ENCODE measurements around the gene AARS2.

DNA sequence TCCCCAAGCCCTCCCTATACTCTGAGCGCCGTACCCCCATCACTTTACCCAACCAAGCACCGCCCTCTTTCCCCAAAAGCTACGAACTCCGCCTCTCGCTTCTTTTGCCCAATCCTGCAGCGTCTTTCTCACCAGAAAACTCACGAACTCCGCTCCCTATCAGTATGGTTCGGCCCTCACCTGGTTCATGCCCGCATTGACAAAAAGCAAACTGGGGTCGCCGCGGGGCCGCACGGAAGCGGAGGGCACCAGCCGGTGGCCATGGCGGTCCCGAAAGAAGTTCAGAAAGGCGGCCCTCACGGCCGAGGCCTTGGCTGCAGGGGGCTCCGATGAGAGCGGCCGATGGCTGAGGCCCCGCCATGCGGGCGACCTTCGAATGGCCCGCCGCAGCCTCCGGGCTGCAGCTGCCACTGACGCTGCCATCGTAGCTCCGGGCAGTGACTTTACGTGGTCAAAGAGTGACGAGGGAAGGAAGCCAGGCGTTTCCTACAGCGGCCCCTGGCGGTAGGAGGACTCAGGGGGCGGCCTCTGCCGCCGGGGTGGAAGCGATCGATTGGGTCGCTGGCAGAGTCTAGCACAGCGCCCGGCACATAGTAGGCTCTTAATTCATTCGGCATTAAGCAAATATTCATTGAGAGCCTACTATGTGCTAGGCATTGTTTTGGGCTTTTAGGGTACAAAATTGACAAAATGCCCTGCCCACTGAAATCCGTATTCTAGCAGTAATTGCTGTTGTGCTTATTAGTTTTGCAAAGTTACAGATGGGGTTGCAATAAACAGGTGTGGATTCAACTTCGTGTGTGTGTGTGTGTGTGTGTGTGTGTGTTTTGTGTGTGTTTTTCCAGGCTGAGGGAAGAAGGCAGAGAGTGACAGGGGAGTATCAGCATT, at the start of gene AARS2:
- peak; percentile 92 for TF ChIP-seq CTCF (conservative IDR thresholded peaks at IDR 0.05)
- no peak for TF ChIP-seq EZH2 (IDR thresholded peaks at IDR 0.05; ENCODE audit: low read depth)
